Measurements from ENCODE around the gene XRN1.
"Not testable (repeated sequence)": the region's sequence is repeated elsewhere in the genome, so short reads cannot be mapped to it uniquely, and the experiment has no call there.

Gene XRN1

GRCh38 chr3:142433110-142433509, 14.7 kb downstream of the XRN1 start:
- no peak for DNase-seq

GRCh38 chr3:142429582-142429981, 18.3 kb downstream of the XRN1 start:
- no peak for DNase-seq

GRCh38 chr3:142424754-142425153, 23.1 kb downstream of the XRN1 start:
- DNase-seq, result no peak

- DNase-seq, result no peak
Measured at GRCh38 chr3:142418926-142419592, 28.8 kb downstream of the XRN1 start.

GRCh38 chr3:142417302-142417701, 30.5 kb downstream of the XRN1 start:
- DNase-seq, result no peak

GRCh38 chr3:142400537-142400936, 47.3 kb downstream of the XRN1 start:
- DNase-seq, result peak; percentile 15

GRCh38 chr3:142394921-142395622, 52.8 kb downstream of the XRN1 start:
- DNase-seq, result no peak

- DNase-seq, result no peak
Measured at GRCh38 chr3:142385078-142385477, 62.8 kb downstream of the XRN1 start.

GRCh38 chr3:142374687-142375086, 73.2 kb downstream of the XRN1 start:
- no peak for DNase-seq

- not testable (repeated sequence) for DNase-seq
Measured at GRCh38 chr3:142369576-142369975, 78.3 kb downstream of the XRN1 start.

GRCh38 chr3:142366434-142366833, 81.4 kb downstream of the XRN1 start:
- peak; percentile 26 for DNase-seq

- no peak for DNase-seq
Measured at GRCh38 chr3:142363936-142364467, 83.8 kb downstream of the XRN1 start.

- not testable (repeated sequence) for DNase-seq
Measured at GRCh38 chr3:142363433-142363832, 84.4 kb downstream of the XRN1 start.

- no peak for DNase-seq
Measured at GRCh38 chr3:142359367-142359766, 88.5 kb downstream of the XRN1 start.

- DNase-seq, result no peak
Measured at GRCh38 chr3:142356818-142357217, 91.0 kb downstream of the XRN1 start.

GRCh38 chr3:142355692-142356091, 92.1 kb downstream of the XRN1 start:
- no peak for DNase-seq

GRCh38 chr3:142354076-142354475, 93.8 kb downstream of the XRN1 start:
- no peak for DNase-seq

- DNase-seq, result no peak
Measured at GRCh38 chr3:142353571-142353970, 94.3 kb downstream of the XRN1 start.

GRCh38 chr3:142352698-142353097, 95.1 kb downstream of the XRN1 start:
- not testable (repeated sequence) for DNase-seq

- no peak for DNase-seq
Measured at GRCh38 chr3:142348460-142348859, 99.4 kb downstream of the XRN1 start.

GRCh38 chr3:142337994-142338393, 109.8 kb downstream of the XRN1 start:
- DNase-seq, result peak; percentile 1

GRCh38 chr3:142332390-142332789, 115.4 kb downstream of the XRN1 start:
- DNase-seq, result no peak

GRCh38 chr3:142324275-142324953, 123.4 kb downstream of the XRN1 start:
- DNase-seq, result not testable (repeated sequence)

- DNase-seq, result no peak
Measured at GRCh38 chr3:142319912-142320311, 127.9 kb downstream of the XRN1 start.

Measured in DMS53 (cell line).